GM21619 (cell line): Measurements from ENCODE around the gene BICRA.
"Not testable (repeated sequence)": the region's sequence is repeated elsewhere in the genome, so short reads cannot be mapped to it uniquely, and the experiment has no call there.

Experiments
- ATAC-seq: cut with Tn5 transposase; IDR thresholded peaks from one replicate; pipeline ENCODE4 v1.9.1; 2021; ENCODE audit not compliant: unreplicated experiment

The BICRA gene

GRCh38 chr19:47707135-47707925 is 98.4 kb downstream of the BICRA start:
- ATAC-seq, result no peak

- ATAC-seq, result no peak
Observed at GRCh38 chr19:47711652-47712242, 102.8 kb downstream of the BICRA start.

GRCh38 chr19:47713046-47714021 is 104.4 kb downstream of the BICRA start, which contains the start of gene EHD2:
EHD2 (plus strand) TSS chr19:47713422; CDS start chr19:47716613, 3,191 bp downstream.
- ATAC-seq, result no peak

GRCh38 chr19:47714339-47714738 is 105.4 kb downstream of the BICRA start:
- no peak for ATAC-seq

GRCh38 chr19:47714855-47715254 is 105.9 kb downstream of the BICRA start:
- ATAC-seq, result not testable (repeated sequence)

GRCh38 chr19:47716270-47716937 is 107.5 kb downstream of the BICRA start:
- ATAC-seq, result no peak

GRCh38 chr19:47718415-47719046 is 109.6 kb downstream of the BICRA start:
- ATAC-seq, result not testable (repeated sequence)

GRCh38 chr19:47719047-47719859 is 110.3 kb downstream of the BICRA start:
- ATAC-seq, result no peak

GRCh38 chr19:47720669-47721422 is 111.9 kb downstream of the BICRA start:
- no peak for ATAC-seq

- ATAC-seq, result no peak
Observed at GRCh38 chr19:47723581-47723940, 114.6 kb downstream of the BICRA start.

GRCh38 chr19:47725759-47726401 is 116.9 kb downstream of the BICRA start:
- no peak for ATAC-seq

- ATAC-seq, result no peak
Observed at GRCh38 chr19:47726467-47726866, 117.5 kb downstream of the BICRA start.

GRCh38 chr19:47728295-47728694 is 119.4 kb downstream of the BICRA start:
- ATAC-seq, result not testable (repeated sequence)

- ATAC-seq, result no peak
Observed at GRCh38 chr19:47729468-47729798, 120.5 kb downstream of the BICRA start.

- ATAC-seq, result no peak
Observed at GRCh38 chr19:47729799-47730520, 121.0 kb downstream of the BICRA start.

GRCh38 chr19:47730521-47730889 is 121.6 kb downstream of the BICRA start:
- no peak for ATAC-seq

GRCh38 chr19:47730910-47731309 is 122.0 kb downstream of the BICRA start:
- ATAC-seq, result no peak

GRCh38 chr19:47735131-47735530 is 126.2 kb downstream of the BICRA start:
- ATAC-seq, result no peak
